Activated CD4-positive, alpha-beta T cell treated with anti-CD3 and anti-CD28 coated beads, Interleukin-10, Interleukin-2, amounts not matched to agents 100 ng/mL and 50 ng/mL, durations not matched to agents 16 hours and 8 hours (primary cell): ENCODE results near the gene MAP3K20.
"Not testable (repeated sequence)": the region's sequence is repeated elsewhere in the genome, so short reads cannot be mapped to it uniquely, and the experiment has no call there.

ENCODE experiments used
- DNase-seq: peaks from one replicate; pipeline ENCODE4 v3.0.0-alpha.2; 2020

The MAP3K20 gene

DNA sequence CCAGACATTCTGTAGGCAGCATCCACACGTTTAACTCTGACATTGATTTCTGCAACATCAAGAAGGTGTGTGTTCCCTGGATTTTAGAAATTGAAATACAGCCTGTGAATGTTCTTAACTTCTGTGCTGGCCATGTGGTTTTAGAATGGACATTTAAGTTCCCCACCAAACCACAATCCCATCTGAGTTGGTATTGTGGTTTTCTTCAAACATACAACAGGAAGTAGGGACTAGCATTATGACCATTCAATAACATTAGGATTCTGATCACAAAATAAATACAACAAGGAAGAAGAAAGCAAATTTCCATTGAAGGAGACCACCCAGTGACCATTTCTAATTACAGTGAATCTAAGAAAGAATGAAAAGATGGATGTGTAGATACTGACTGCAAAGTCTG lies 51.2 kb downstream of the MAP3K20 start:
- no peak for DNase-seq

GRCh38 chr2:173128132-173128531 lies 52.5 kb downstream of the MAP3K20 start:
- DNase-seq = not testable (repeated sequence)

GRCh38 chr2:173130496-173131465 lies 55.1 kb downstream of the MAP3K20 start:
- DNase-seq = no peak

GRCh38 chr2:173132531-173132930 lies 56.9 kb downstream of the MAP3K20 start:
- DNase-seq = no peak

DNA sequence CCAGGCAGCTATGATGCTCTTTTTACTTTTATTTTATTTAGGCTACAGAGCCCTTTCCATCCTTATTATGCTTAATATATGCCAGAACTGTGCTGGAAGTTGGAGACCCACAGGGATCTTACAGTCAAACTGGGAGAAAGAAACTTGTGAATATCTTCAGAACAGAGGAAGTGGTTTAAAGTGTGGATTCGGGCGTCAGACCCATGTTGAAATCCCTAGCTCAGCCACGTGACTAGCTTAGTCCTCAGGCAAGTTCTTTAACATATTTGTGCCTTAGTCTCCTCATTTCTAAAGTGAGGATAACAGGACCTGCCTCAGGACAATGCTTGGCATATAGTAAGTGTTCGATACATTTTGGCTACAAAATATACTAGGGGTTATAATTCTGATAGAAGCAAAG lies 59.1 kb downstream of the MAP3K20 start:
- DNase-seq = peak; percentile 68

GRCh38 chr2:173136067-173136466 lies 60.4 kb downstream of the MAP3K20 start:
- DNase-seq = no peak

- DNase-seq = no peak
Measured at GRCh38 chr2:173136599-173136998, 61.0 kb downstream of the MAP3K20 start.

DNA sequence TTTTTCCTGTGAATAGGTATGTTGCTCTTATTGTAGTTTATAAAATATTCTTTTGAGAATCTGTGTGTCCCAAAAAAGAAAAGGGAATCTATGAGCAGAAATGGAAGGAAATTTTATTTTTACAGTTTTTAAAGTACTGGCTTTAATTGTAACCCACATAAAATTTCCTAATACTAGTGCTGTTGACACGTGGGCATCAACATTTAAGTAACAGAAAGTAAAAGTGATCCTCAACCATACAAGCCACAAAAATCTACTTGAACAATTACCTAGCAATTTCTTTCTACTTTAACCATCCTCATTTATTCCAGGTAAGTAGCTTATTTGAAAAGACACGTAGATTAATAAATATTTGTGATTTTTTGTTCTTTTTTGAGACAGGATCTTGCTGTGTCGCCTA lies 62.0 kb downstream of the MAP3K20 start:
- DNase-seq = no peak

GRCh38 chr2:173138962-173139361 lies 63.3 kb downstream of the MAP3K20 start:
- DNase-seq = no peak

DNA sequence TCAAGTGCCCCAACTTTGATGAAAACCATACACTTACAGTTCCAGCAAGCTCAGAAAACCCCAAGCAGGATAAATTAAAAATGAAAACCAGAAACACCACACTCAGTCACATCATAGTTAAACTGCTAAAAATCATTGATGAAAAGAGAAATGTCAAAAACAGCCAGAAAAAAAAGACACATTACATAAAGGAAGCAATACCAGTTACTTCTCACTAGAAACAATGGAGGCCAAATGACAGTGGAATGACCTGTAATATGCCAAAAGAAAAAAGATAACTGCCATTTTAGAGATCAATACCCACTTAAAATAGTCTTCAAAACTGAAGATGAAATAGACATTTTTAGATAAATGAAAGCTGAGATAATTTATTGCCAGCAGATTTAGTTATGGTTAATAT lies 66.0 kb downstream of the MAP3K20 start:
- no peak for DNase-seq

DNA sequence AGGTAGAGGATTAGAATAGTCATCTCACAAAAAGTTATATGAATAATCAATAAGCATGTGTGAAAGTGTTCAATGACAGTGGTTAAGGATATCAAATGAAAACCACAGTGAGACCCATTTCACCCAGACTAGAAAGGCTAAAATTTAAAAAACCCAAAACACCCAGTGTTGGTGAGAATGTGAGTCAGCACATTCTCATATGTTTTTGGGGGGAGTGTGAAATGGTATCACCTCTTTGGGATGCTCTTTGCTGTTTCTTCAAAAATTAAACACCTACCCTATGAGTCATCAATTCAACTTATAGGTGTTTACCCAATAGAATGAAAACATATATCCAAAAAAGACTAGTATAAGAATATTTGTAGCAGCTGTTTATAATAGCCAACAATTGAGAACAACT lies 69.8 kb downstream of the MAP3K20 start:
- peak; percentile 83 for DNase-seq

- peak; percentile 42 for DNase-seq
Measured at GRCh38 chr2:173146590-173146989, 70.9 kb downstream of the MAP3K20 start.

DNA sequence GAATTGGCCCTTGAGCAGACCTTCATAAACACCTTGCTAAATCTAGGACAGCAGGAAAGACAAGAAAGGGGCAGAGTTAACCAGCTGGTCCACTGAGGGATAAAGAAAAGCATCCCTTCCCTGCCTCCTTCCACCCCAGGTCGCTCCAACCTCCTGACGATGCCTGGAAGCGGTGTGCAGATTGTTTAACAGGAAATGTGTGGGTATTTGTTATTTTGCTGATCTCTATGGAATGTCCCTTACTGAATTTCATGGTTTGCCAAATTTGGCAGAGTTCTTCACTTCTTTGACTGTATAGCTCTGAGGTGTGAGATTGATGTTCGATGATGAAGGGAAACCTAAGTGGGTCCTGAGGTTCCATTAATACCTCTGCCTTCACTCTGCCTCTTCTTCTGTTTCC lies 72.9 kb downstream of the MAP3K20 start:
- DNase-seq = peak; percentile 33

- peak; percentile 87 for DNase-seq
Measured at GRCh38 chr2:173149491-173149890, 73.8 kb downstream of the MAP3K20 start.

DNA sequence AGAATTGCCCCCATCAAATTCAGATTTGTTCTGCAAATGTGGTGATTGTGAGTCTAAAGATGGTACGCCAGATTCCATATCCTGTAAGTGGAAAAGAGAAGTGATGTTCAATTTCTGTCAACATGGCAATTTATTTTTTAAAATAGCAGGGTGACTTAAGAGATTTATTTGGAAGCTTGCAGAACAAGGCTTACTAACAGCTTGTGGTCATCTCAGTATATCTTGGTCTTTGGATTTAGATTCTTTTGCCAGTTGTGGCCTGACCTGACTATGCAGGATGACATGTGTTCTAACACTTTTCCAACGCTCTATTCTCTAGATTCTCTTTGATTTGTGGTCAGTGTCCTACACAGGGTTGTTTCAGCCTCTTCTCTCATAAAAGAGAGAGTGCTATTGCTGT lies 74.4 kb downstream of the MAP3K20 start:
- DNase-seq = no peak

DNA sequence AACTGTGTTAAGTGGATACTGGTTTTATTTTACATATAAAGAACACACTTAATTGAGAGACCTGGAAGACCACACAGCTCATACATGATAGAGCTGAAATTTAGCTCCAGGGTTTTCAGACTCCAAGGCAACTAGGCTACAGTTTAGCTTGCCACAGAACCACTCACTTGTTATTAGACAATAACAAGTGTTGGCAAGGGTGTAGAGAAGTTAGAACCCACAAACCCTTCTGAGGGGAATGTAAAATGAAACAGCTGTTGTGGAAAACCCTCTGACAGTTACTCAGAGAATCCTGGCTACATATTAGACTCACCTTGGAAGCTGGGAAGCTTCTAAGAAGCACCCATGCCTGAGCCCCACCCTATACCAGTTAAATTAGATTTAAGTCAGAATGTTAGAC lies 75.3 kb downstream of the MAP3K20 start:
- DNase-seq = no peak

- peak; percentile 80 for DNase-seq
Measured at GRCh38 chr2:173151671-173152401, 76.2 kb downstream of the MAP3K20 start.

DNA sequence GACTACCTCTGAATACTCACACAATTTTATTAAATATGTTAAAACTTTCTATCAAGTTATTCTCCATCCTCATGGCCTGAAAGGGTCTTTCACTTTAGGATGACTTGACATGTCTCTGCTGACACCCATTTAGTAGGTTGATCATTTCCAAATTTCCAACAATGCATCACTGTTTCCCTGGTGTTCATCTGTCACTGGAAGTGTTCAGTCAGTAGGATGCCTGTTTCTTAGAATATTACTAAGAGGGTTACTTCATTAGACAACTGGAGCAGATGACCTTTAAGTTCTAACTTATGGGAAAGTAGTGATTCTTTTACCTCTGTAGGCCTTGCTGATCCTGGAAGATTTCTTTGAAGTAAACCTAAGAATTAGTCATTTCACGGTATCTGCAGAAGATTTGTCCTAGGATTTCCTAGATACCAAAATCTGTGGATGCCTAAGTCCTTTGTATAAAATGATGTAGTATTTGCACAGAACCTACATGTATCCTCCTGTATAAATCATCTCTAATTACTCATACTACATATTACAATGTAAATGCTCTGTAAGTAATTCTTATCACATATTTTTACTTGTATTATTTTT lies 77.7 kb downstream of the MAP3K20 start:
- DNase-seq = no peak

- no peak for DNase-seq
Measured at GRCh38 chr2:173157676-173158293, 82.1 kb downstream of the MAP3K20 start.

- no peak for DNase-seq
Measured at GRCh38 chr2:173159791-173160463, 84.3 kb downstream of the MAP3K20 start.

GRCh38 chr2:173160618-173161017 lies 85.0 kb downstream of the MAP3K20 start:
- no peak for DNase-seq

DNA sequence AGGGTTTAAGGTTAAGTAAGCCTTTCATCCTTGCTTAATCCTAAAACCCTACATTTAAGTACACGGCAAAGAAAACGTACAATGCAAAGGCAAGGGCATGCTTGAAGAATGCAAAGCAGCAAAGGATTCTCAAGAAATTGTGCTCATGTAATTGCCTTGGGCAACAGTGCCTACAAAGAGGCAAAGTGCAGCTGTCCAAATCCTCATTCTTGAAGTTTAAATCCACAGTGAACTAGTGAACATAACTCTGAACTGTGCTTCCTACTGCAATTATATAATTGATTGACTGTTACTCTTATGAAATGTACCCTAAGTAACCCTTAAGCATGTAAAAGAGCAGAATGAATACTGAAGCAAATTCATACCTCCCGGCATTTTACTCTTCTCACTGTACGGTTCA lies 85.4 kb downstream of the MAP3K20 start:
- no peak for DNase-seq

GRCh38 chr2:173161507-173161906 lies 85.9 kb downstream of the MAP3K20 start:
- no peak for DNase-seq
